Germinal center (tissue), 1 donor: ENCODE results near the gene TRMU.
"Not testable (repeated sequence)": the region's sequence is repeated elsewhere in the genome, so short reads cannot be mapped to it uniquely, and the experiment has no call there.

Source experiments
- DNase-seq: peaks from one replicate; pipeline ENCODE4 v3.0.0; 2012; ENCODE audit warnings: mixed read lengths, low spot score

The TRMU gene

DNA sequence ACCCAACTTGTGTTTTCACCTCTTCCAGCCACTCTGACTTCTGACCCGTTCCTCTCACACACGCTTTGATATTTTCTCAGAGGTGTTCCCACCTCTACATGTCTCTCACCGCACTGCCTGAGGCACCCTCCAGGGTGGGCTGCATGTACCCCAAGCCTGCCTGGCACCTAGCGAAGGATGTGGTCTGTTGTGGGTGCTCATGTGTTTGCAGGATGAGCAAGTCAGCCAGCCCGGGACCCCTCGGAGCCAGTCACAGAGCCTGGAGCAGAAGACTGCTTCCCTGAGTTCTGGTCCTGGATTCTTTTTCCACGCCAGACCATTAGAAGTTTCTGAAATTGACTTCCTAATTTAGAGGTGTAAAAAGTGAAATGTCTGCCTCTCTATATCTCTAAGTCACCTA lies 35.0 kb upstream of the TRMU start:
- DNase-seq: no peak

DNA sequence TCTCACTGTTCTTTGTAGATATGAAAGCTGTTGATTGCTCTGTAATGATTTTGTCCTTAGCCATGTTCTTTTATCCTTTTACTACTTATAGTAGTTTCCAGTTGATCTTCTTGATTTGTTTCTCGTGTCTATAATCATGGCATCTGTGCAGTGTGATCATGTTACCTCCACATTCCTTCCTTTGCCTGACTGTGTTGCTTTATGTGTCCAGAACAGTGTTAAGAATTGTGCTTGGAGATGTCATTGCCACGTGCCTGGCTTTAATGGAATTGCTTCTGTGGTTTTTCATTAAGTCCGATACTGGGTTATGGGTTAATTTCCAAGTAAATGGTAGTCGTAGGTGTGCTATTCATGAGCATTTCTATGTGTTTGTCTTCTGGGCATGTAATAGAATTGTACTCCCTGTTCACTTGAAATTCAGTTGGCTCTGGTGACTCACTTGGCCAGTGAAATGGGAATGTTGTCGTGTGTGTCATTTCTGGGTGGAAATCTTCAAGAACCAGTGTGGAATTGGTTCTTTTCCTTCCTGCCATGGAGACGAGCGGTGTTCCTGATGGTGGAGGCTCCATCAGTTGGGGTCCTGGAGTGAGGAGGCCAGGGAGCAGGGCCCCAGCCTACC lies 32.1 kb upstream of the TRMU start:
- DNase-seq: no peak

DNA sequence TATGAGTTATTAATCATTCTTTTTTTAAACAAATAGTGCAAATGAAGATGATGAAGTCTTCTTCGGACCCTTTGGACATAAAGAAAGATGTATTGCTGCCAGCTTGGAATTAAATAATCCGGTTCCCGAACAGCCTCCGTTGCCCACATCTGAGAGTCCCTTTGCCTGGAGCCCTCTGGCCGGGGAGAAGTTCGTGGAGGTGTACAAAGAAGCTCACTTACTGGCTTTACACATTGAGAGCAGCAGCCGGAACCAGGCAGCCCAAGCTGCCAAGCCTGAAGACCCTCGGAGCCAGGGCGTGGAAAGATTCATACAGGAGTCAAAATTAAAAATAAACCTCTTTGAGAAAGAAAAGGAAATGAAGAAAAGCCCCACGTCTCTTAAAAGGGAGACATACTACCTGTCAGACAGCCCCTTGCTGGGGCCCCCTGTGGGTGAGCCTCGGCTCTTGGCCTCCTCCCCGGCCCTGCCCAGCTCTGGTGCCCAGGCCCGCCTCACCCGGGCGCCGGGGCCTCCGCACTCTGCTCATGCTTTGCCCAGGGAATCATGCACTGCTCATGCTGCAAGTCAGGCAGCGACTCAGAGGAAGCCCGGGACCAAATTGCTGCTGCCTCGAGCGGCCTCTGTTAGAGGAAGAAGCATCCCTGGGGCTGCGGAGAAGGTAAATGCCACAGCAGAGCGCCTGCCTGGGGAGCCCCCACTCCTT lies 27.1 kb upstream of the TRMU start:
- DNase-seq: no peak

DNA sequence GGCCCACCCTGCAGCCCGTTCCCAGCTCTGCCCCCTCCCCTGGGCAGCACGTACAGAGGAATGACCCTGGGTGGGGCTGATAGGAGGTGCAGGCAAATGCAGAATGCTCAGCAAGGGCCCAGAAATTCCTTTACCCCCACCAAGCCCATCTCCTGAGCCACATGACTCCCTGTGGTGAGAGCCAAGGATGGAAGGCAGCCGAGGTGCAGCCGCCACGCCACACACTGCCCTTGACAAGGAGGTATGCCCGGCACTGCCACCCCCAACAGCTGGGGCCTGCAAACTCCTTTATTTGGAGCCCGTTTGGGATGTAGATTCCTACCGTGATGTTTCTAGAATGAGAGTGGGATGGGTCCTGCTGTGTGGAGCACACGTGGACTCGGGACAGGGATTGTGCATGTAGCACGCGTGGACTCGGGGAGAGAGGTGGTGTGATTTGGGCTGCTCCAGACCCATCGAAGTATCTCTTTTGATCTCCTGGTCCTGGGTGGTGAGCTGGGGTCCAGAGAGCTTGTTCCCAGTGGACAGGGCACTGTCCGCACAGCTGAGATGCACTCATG lies 25.9 kb upstream of the TRMU start:
- no peak for DNase-seq

DNA sequence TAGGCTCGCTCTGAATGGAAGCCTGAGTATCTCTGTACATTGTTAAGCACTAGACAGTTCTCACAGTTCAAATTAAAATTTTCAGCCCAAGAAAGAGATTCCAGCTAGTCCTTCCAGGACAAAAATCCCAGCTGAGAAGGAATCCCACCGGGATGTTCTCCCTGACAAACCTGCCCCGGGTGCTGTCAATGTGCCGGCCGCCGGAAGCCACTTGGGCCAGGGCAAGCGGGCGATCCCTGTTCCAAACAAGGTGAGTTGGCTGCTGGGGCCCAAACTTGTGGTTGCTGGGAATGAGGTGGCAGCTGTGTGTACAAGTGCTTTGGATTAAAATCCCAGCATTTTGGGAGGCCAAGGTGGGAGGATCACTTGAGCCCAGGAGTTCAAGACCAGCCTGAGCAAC lies 23.5 kb upstream of the TRMU start:
- DNase-seq: no peak

DNA sequence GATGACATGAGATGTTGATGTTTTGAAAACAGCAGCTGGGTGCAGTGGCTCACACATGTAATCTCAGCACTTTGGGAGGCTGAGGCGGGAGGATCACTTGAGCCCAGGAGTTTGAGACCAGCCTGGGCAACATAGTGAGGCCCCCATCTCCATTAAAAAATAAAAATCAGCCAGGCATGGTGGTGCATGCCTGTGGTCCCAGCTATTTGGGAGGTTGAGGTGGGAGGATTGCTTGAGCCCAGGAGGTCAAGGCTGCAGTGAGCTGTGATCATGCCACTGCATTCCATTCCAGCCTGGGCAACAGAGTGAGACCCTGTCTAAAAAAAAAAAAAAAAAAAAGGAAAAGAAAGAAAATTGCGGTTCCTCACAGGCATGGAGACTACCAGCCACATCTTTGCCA lies 22.7 kb upstream of the TRMU start:
- not testable (repeated sequence) for DNase-seq

DNA sequence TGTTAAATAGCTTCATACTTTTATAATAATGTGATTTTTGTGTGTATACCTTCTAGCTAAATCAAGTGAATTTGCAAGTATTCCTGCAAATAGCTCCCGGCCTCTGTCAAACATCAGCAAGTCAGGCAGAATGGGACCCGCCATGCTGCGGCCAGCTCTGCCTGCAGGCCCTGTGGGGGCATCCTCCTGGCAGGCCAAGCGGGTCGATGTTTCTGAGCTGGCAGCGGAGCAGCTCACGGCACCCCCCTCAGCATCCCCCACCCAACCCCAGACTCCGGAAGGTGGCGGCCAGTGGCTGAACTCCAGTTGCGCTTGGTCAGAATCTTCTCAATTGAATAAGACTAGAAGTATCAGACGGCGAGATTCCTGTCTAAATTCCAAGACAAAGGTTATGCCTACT lies 19.5 kb upstream of the TRMU start:
- DNase-seq: no peak

DNA sequence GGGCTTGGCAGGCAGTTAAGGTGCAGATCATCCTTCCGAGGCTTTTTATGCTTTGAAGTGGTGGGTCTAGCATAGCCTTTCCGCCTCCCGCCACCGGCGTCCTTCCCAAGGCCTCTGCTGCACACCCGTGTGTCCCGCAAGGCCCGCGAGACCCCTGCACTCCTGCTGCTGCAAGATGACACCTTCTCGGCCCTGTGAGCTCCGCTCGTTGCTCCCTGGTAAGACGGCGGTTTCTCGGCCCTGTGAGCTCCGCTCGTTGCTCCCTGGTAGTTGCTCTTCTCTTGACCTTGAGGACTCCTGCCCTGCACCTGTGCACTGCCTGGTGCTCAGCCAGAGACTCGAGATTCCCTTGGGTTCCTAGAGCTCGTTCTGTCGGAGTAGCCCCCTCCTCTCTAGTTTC lies 17.9 kb upstream of the TRMU start:
- DNase-seq: no peak

DNA sequence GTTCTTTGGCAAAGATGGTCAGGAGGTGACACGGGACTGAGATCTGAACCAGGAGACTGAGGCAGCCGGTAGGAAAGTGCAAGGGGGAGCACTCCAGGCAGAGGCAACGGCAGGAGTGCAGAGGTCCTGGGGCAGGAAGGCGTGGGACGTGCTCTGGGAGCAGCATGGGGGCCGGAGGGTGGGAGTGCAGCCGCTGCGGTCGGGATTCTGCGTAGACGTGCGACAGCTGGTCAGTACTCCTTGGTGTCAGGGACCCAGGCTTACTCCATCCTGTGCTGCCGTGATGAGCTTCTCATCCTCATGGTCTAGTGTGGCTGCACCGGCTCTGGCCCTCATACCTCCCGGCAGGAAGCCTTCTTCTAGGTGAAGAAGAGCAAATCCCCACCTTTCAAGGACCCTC lies 16.9 kb upstream of the TRMU start:
- DNase-seq: no peak

DNA sequence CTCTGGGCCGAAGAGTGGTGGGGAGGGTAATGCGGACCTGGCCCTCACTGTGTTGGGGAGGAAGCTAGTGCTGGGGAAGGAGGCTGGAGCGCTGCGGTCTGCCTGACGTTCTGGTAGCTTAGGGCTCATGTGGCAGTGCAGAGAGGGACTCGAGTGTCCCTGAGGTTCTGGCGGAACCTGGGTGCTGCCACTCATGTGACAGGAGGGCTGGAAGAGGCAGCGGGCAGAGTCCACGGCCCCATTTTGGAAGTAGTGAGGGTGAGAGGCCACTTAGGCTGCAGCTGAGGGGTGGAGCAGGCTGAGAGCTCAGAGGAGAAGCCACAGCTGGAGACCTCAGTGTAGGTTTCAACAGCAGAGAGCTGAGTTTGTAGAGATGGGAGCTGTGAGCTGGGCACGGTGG lies 16.2 kb upstream of the TRMU start:
- DNase-seq: no peak

DNA sequence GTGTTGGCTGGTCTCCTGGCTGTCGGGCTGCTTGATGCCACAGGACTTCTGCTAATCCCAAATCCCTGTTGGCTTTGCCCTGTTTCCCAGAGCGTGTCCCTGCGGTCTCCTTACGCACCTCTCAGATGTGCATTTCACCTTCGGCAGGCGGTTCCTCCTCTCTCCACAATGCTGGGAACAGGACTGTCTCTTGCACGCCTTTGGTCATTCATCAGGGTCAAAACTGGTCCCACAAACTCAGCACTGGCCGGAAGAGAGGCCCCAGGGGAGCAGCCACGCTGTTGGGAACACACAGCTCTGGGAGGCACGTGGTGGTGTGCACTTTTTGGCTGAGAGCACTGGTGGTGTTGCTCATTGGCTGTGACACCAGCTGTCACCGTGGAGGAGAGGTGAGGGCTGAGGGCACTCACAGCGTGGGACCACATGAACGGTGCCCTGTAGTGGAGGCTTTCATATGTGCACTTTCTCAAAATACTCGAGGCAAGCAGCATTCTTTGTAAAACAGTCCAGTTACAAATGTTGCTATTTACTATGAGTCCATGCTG lies 15.3 kb upstream of the TRMU start:
- DNase-seq: no peak

DNA sequence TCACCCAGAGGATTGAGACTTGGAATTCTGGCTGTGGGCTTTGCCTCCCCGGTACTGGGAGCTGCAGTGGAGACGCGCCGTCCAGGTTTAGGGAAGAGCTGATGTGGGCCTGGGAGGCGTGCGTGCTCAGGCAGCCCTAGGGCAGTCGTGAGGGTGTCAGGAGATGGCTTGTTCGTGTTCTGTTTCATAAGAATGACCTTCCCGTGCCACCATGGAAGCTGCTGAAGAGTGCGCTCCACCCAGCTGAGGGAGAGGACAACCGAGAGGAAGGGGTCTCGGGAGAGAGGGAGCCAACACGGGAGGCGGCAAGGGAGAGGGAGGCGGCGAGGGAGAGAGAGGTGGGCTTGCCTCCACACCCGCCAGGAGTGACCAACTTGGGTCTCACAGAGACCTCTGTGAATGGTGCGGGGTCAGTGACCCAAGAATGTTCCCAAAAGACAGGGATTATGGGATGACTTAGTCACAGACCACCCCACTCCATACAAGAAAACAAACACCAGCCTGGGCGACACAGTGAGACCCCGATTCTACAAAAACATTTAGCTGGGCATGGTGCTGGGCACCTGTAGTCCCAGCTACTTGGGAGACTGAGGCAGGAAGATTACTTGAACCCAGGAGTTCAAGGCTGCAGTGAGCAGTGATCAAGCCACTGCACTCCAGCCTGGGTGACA lies 14.7 kb upstream of the TRMU start:
- DNase-seq: no peak

DNA sequence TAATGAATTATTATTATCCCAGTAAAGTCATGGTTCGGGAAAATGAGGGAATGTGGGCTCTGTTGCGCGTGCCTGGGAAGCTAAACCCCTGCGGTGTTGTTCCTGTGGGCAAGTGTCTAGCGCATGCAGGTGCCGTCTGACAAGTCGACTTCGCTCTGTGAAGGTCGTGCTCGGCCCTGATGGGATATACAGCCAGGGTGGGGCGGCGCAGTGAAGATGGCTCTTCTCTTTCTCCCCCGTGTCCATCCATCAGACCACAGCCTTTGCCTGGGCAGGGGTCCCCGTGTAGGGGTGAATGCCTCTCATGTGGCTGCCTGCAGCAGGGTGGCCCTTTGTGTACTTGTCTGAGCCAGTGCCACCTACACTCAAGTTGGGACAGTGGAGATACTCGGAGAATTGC lies 12.8 kb upstream of the TRMU start:
- no peak for DNase-seq

DNA sequence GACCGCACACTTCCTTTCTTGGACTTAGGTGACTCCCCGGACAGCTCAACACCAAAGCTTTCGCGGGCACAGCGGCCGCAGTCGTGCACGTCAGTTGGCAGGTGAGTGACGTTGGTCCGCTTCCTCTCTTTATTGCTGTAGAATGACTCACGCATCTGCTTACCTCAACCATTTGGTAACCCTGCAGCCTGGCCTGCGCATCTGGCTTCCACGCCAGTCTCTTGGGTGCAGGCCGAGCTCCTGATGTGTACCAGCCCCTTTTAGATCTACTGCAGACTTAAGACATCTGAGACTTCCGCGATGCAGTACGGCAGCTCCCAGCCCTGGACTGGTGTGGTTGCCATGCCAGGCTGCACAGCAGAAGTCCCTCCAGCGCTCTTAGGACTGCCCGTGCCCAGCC lies 12.4 kb upstream of the TRMU start:
- DNase-seq: no peak

DNA sequence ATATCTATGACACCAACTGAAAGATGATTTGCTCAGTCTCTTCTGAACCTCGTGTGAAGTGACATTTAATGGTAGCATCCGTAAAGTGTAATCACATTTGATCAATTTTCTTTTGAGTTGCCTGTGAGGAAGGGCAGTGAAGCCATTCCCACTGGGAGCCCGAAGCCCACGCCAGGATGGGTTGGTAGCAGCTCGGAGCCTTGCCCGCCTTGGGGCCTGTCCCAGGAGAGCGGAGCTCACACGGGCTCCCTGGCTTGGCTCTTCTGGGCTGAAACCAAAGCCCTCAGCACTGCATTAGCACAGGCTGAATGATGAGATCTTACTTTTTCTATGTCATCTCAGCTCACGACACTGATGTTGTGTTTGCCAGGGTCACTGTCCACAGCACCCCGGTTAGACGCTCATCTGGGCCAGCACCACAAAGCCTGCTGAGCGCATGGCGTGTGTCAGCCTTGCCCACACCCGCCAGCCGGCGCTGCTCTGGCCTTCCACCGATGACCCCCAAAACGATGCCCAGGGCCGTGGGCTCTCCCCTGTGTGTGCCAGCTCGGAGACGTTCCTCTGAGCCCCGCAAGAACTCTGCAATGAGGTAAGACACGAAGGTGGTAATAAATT lies 9.3 kb upstream of the TRMU start:
- DNase-seq: no peak

DNA sequence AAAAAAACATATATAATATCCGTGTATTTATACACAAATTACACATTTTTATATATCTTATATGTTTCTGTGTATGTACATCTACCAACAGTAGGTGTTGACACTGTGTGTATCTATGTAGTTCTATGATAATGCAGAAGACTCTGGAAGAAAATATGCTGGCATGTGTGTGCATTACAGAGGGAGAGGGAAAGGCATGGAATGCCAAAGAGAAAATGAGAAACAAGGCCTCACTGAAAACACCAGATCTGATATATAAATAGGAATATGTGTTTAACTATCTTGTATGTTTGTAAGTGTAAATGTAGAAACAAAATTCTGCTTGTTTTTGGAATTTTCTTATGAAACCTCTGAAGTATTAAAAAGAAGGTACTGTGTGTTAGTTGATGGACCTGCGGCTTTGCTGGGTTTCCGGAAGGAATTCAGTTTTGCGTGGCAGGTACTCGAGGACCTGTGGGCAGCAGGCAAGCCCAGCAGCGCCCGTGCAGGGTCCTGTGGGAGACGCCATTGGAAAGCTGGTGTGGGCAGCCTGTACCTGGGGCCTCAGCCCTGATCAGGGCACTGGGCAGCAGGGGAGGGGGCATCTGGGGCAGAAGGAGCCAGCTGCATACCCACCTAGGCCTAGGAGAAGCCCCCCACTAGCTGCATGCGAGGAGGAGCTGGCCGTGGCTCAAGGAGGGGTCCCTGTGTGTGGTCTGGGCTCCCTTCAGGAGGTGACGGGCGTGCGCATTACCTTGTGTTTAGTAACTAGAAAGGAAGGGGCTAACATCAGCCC lies 7.6 kb upstream of the TRMU start:
- DNase-seq: no peak

DNA sequence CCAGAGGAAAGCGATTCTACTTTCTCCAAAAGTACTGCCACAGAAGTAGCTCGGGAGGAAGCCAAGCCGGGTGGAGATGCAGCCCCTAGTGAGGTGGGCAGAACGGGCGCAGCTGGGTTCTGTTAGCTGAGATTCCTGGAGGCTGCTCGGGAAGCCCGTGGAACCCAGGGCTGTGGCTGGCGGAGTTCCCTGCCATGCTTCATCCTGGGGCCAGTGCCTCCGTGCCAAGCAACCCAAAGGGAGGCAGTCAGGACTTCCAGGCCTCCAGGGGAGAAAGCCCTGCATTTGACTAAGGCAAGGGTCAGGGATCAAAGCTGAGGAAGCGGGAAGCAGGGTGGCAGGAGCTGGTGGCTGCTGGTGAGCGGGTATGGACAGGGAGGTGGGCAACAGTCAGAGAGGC lies 6.7 kb upstream of the TRMU start:
- no peak for DNase-seq

DNA sequence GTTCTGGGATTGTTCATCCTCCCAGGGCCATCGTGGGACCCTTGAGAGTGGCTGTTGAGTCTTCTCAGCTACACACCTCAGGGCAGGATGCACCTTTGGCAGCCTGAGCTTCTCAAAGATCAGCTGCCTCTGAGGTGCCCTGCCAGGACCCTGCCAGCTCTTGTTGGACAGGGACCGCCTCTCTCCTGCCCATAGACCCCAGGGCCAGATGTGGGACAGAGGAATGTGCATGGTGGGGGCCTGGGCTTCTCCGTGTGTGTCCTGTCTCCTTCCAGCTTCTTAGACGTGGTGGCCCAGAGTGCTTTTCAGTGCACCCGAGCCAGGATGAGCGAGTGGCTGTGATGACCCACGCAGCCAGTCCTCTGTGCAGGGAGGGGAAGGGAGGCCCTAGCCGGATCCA lies 5.9 kb upstream of the TRMU start:
- no peak for DNase-seq

DNA sequence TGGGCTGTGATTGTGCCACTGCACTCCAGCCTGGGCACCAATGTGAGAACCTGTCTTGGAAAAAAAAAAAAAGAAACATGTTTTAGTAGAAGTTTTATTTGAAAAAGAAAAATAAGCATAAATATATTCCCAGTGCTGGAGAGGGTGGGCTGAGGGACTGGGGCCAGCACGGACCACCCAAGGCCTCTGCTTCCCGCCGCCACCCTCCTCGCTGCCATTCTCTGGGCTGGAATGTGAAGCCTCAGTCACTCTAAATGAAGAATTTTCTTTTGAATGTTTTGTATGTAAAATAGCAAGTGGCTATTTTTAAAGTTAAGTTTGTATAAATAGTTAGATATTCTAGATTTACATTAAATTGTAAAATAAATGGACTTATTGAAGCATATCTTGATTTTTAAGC lies 5.1 kb upstream of the TRMU start:
- no peak for DNase-seq

DNA sequence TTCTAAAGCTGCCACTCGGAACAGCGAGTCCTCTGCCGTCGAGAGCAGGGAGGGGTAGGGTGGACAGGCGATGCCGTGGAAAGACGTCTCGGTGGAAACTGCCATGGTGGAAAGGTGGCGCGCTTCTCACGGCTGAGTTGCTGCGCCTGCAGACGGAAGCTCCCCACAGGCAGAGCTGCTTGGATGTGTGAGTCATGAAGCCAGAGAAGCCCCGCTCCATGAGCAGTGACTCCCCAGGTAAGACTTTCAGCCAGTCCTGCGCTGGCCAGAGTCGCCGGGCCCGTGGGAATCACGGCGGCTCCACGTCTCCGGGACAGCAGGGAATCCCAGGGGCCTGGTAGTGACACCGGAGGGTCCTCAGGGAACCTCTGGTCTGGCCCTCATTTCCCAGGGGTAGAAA lies 4.0 kb upstream of the TRMU start:
- no peak for DNase-seq

DNA sequence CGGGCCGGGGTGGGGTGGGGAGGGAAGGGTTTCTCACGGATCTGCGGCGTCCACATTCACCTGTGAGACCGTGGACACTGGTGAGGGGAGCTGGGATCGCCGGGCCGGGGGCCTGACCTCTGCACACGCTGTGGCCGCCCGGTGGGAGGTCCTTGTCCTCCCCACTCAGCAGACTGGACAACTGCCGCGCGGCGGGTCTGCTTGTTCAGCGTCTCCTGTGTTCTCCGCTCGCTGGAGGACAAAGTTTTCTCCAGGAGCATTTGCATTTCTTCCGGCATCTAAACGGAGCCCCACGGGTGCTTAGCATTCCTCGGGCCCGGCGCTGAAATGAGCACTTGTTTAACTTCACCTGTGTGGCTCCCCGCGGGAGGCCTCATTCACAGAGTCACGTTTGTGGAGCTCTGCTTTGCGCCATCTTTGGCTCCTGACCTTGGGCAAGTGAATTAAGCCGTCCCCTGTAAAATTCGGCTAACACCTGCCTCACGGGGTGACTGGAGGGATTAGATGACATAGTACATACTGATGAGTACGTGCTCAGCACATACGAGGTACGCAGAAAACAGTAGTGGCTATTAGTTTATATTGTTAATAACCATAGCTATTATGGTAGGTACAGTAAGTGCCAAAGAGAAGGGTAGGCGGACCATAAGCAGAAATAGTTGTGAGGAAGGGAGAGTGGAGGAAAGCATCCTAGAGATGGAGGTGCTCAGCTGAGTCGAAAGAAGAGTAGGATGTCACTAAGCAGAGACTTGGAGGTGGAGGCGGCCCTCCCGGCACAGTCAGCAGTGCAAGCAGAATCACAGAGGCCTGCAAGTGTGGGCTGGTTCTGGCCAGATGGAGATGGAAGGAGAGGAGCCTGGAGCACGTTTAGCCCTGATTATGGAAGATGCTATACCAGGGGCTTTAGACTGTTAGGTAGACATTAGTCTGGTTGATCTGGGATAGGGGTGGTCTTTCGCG lies 885 bp downstream of the TRMU start:
- no peak for DNase-seq
